GM19324 (cell line): ENCODE measurements around the gene EOLA2.
"Not testable (repeated sequence)": the region's sequence is repeated elsewhere in the genome, so short reads cannot be mapped to it uniquely, and the experiment has no call there.

Source experiments
- ATAC-seq: cut with Tn5 transposase; IDR thresholded peaks from one replicate; pipeline ENCODE4 v1.9.1; 2021; ENCODE audit warnings: mild to moderate bottlenecking, moderate library complexity; ENCODE audit not compliant: unreplicated experiment, low FRiP score

EOLA2 gene

GRCh38 chrX:149938427-149938880 lies at the start of gene EOLA2:
Gene EOLA2, minus strand, starts transcription at chrX:149938491. Its CDS starts 4,617 bp downstream, at chrX:149933874.
- peak; percentile 77 for ATAC-seq

GRCh38 chrX:149987613-149988012 lies 49.3 kb upstream of the EOLA2 start:
- ATAC-seq: no peak

GRCh38 chrX:149984411-149984810 lies 46.1 kb upstream of the EOLA2 start:
- no peak for ATAC-seq

- no peak for ATAC-seq
Observed at GRCh38 chrX:149982310-149982709, 44.0 kb upstream of the EOLA2 start.

- no peak for ATAC-seq
Observed at GRCh38 chrX:149979126-149979644, 40.9 kb upstream of the EOLA2 start.

GRCh38 chrX:149962859-149963757 lies 24.8 kb upstream of the EOLA2 start:
- peak; percentile 78 for ATAC-seq

- ATAC-seq: no peak
Observed at GRCh38 chrX:149962010-149962409, 23.7 kb upstream of the EOLA2 start.

GRCh38 chrX:149961572-149961971 lies 23.3 kb upstream of the EOLA2 start:
- no peak for ATAC-seq

- ATAC-seq: no peak
Observed at GRCh38 chrX:149950681-149951080, 12.4 kb upstream of the EOLA2 start.

GRCh38 chrX:149949743-149950436 lies 11.6 kb upstream of the EOLA2 start:
- no peak for ATAC-seq

GRCh38 chrX:149948016-149948415 lies 9.7 kb upstream of the EOLA2 start:
- no peak for ATAC-seq

GRCh38 chrX:149946932-149947331 lies 8.6 kb upstream of the EOLA2 start:
- not testable (repeated sequence) for ATAC-seq

- ATAC-seq: not testable (repeated sequence)
Observed at GRCh38 chrX:149945820-149946219, 7.5 kb upstream of the EOLA2 start.

- ATAC-seq: not testable (repeated sequence)
Observed at GRCh38 chrX:149945087-149945670, 6.9 kb upstream of the EOLA2 start.

- ATAC-seq: not testable (repeated sequence)
Observed at GRCh38 chrX:149940674-149941024, 2.4 kb upstream of the EOLA2 start.

GRCh38 chrX:149939905-149940673 lies 1.8 kb upstream of the EOLA2 start:
- peak; percentile 47 for ATAC-seq

- peak; percentile 10 for ATAC-seq
Observed at GRCh38 chrX:149939655-149939904, 1.3 kb upstream of the EOLA2 start.

GRCh38 chrX:149938881-149939654 lies 777 bp upstream of the EOLA2 start:
- ATAC-seq: peak; percentile 3

GRCh38 chrX:149937871-149938426 lies 342 bp downstream of the EOLA2 start:
- ATAC-seq: no peak
